Gastrocnemius medialis (tissue), 4 donors: ENCODE results near the gene MPC1. TPM values are rescaled to one million over a fixed set of nuclear protein-coding genes. Genes with fewer than 3 reads are reported as not detected.
"Not testable (repeated sequence)": the region's sequence is repeated elsewhere in the genome, so short reads cannot be mapped to it uniquely, and the experiment has no call there.

ENCODE experiments used
- ATAC-seq, 2 donors: fragments of 150-250 bp; one replicate each; pipeline ENCODE4 v1.9.1; 2016
- DNase-seq, 2 donors: peaks; one replicate each; pipeline ENCODE4 v3.0.0-alpha.2; 2019
- H3K27ac ChIP-seq, 4 donors: fragments of 200-600 bp; sonication (generic); 1 replicate in 1 of 4; 2 replicates in 3 of 4; pipeline ENCODE4 v1.5.1; 2016 to 2018; ENCODE audit warnings: mild to moderate bottlenecking in 2 of 4, moderate library complexity in 1 of 4
- H3K27me3 ChIP-seq, 3 donors: fragments of 200-600 bp; sonication (generic) in 2 of 3; 1 replicate in 1 of 3; 2 replicates in 2 of 3; pipeline versions ENCODE4 v1.5.1 to v1.6.0; 2016 to 2019; ENCODE audit warnings: mild to moderate bottlenecking in 1 of 3, moderate library complexity in 1 of 3
- H3K36me3 ChIP-seq, 2 donors: fragments of 200-600 bp; sonication (generic) in 1 of 2; one replicate each; pipeline ENCODE4 v1.5.1; 2017 to 2018
- H3K4me1 ChIP-seq, 2 donors: fragments of 200-600 bp; sonication (generic) in 1 of 2; one replicate each; pipeline ENCODE4 v1.5.1; 2016 to 2017; ENCODE audit warnings: mild to moderate bottlenecking in 2 of 2
- H3K4me3 ChIP-seq, 4 donors: fragments of 200-600 bp; sonication (generic) in 3 of 4; 1 replicate in 1 of 4; 2 replicates in 3 of 4; pipeline ENCODE4 v1.5.1; 2016 to 2019; ENCODE audit warnings: mild to moderate bottlenecking in 2 of 4
- H3K9me3 ChIP-seq, 3 donors: fragments of 200-600 bp; sonication (generic) in 2 of 3; 1 replicate in 1 of 3; 2 replicates in 2 of 3; pipeline ENCODE4 v1.5.1; 2016 to 2019
- POLR2A ChIP-seq, 2 donors: fragments of 450-650 bp; IDR thresholded peaks; one replicate each; pipeline ENCODE4 v1.6.1; 2017; ENCODE audit warnings: antibody characterized with exemption in 2 of 2, mild to moderate bottlenecking in 2 of 2, moderate library complexity in 2 of 2
- in situ Hi-C, 4 donors: fragments of 200-750 bp; cut with MboI; loops; one replicate each; pipeline versions ENCODE4 v1.15.0 to v1.8.0; 2017; ENCODE audit warnings: low sequenced_read_pairs in 4 of 4
- intact Hi-C: fragments of 100-400 bp; cut with DNase I; formaldehyde crosslinking; loops from one replicate; pipeline ENCODE4 v1.15.1; 2023; ENCODE audit warnings: low total_unique reads
- total RNA-seq, 4 donors: library from RNA; depleted of rRNA; stranded (reverse); fragments of >200 nt; gene quantifications; one replicate each; pipeline versions ENCODE4 v1.1.0 to v1.2.3, GENCODE V29; 2016
- TF ChIP-seq, protein P1 (sequence below), 5 experiments: fragments of 450-650 bp in 3 of 5; fragments of 200-600 bp in 2 of 5; sonication (generic) in 2 of 5; IDR thresholded peaks in 4 of 5; conservative IDR thresholded peaks in 1 of 5; 1 replicate in 4 of 5; 2 replicates in 1 of 5; pipeline ENCODE4 v1.5.1; 2016 to 2019; ENCODE audit warnings: antibody characterized with exemption in 5 of 5, mild to moderate bottlenecking in 3 of 5, moderate library complexity in 3 of 5

Gene MPC1
- total RNA-seq, 4 donors from 2014 or later = 75.0 to 127 (median 97.4) TPM

DNA sequence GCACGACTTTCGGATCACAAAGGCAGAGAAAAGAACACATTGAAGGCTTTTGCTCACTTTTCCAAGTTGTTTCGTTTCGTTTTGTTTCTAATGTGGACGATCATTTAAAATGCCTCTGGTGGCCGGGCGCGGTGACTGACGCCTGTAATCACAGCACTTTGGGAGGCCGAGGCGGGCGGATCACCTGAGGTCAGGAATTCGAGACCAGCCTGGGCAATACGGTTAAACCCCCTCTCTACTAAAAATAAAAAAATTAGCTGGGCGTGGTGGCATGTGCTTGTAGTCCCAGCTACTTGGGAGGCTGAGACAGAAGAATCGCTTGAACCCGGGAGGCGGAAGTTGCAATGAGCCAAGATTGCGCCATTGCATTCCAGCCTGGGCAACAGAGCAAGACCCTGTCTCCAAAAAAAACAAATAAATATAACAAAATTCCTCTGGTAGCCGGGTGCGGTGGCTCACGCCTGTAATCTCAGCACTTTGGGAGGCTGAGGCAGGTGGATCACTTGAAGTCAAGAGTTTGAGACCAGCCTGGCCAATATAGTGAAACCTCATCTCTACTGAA is 1.1 kb upstream of the MPC1 start:
- H3K27me3 ChIP-seq, H3K9me3 ChIP-seq, H3K36me3 ChIP-seq, ATAC-seq, in situ Hi-C loops: not testable (repeated sequence)
- TF ChIP-seq, protein P1, sequence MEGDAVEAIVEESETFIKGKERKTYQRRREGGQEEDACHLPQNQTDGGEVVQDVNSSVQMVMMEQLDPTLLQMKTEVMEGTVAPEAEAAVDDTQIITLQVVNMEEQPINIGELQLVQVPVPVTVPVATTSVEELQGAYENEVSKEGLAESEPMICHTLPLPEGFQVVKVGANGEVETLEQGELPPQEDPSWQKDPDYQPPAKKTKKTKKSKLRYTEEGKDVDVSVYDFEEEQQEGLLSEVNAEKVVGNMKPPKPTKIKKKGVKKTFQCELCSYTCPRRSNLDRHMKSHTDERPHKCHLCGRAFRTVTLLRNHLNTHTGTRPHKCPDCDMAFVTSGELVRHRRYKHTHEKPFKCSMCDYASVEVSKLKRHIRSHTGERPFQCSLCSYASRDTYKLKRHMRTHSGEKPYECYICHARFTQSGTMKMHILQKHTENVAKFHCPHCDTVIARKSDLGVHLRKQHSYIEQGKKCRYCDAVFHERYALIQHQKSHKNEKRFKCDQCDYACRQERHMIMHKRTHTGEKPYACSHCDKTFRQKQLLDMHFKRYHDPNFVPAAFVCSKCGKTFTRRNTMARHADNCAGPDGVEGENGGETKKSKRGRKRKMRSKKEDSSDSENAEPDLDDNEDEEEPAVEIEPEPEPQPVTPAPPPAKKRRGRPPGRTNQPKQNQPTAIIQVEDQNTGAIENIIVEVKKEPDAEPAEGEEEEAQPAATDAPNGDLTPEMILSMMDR (IDR thresholded peaks at IDR 0.05 in 4 of 5, conservative IDR thresholded peaks at IDR 0.05 in 1 of 5) = peak in 3 of 5 experiments; percentile 29 to 40 (median 29)
- H3K4me3 ChIP-seq = peak overlapping the region; percentile 80 to 94 (median 90)
- peak in 1 of 2 donors; percentile 34 for DNase-seq
- peaks cover 25 to 32% of the 10 kb centered on the region in 2 donors for H3K4me1 ChIP-seq
- intact Hi-C loops = loop anchor here (1.0 to 5.0 kb wide), 5 partner anchors 42 to 308 kb away; partner anchors contain the start of genes RPS6KA2 and SFT2D1
- H3K27ac ChIP-seq = peak overlapping the region; percentile 93 to 99 (median 96)

DNA sequence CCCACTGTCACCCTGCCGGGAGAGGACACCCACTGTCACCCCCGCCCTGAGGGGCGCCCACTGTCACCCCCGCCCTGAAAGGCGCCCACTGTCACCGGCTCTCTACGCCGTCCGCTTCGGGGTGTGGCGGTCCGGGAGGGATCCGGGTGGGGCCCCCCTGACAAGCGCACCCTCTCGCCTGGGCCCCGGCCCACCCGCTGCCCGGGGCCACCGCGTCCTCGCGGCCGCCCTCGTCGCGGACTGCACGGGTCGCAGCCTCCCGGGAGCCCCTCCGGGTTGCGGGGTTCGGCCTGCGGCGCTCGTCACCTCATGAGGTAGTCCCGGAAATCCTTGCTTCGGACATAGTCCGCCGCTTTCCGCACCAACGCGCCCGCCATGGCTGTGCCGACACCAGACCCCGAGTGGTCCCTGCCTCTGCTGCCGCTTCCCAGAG is 224 bp downstream of the MPC1 start:
- Histone ChIP-seq H3K27ac (peak overlapping the region; percentile 93 to 99 (median 96)), H3K27me3 (no peaks in the 10 kb centered on the region), H3K9me3 (no peaks in the 10 kb centered on the region), H3K36me3 (no peaks in the 10 kb centered on the region), H3K4me1 (peaks cover 25 to 38% of the 10 kb centered on the region in 2 donors), H3K4me3 (peak overlapping the region; percentile 80 to 93 (median 90))
- TF ChIP-seq POLR2A (IDR thresholded peaks at IDR 0.05) = peak; percentile 89 to 95
- TF ChIP-seq, protein P1 (IDR thresholded peaks at IDR 0.05 in 4 of 5, conservative IDR thresholded peaks at IDR 0.05 in 1 of 5) = no peak
- intact Hi-C loops = loop anchor here (1.0 to 5.0 kb wide), 6 partner anchors 17 to 310 kb away; partner anchors contain the start of gene RPS6KA2
- ATAC-seq = peak; percentile 20 to 27
- in situ Hi-C loops = no loop called here
- no peak for DNase-seq

DNA sequence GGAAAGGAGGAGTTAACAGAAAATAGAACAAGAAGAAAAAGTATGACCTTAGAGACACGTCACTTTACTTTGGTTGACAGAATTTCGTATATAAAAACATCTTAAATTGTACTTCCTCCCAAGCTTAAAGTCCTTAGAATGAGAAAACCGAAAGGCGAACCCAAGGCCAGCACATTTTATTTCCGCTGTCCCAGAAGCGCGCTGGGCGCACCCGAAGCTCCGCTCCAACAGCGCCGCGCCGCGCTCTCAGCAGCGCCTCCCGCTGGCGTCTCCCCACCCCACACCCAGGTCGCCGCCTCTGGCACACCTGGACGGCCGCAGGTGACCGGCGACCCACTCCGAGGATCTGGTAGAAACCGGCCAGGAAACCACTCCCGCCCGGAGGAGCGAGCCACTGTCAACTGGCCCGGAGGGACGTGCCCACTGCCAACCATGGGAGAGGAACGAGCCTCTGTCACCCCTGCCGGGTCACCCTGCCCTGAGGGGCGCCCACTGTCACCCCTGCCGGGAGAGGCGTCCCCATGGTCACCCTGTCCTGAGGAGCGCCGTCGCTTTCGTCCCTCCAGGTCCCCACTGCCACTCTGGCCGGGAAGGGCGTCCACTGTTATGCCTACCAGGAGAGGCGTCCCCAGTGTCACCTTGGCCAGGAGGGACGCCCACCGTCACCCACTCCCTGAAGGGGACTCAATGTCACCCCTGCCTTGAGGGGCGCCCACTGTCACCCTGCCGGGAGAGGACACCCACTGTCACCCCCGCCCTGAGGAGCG is 824 bp downstream of the MPC1 start:
- H3K27ac ChIP-seq = peak overlapping the region; percentile 93 to 99 (median 96)
- intact Hi-C loops = loop anchor here (1.0 to 5.0 kb wide), 6 partner anchors 17 to 310 kb away; partner anchors contain the start of gene RPS6KA2

DNA sequence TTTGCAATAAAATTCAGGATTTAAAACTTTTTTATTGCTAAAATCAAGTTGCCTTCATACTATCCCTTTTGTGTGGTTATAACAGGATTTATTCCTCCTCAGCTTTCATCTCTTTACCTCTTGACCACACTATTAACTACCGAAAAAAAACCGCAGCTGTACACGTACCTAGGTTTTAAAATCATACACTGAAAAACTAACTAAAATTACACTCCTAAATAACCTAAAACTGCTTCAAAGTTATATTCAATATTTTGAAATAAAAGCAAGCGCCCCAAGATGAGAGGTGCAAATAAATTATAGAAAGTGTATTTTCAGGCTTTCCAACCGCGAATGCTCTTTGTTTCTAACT is 1.4 kb downstream of the MPC1 start:
- in situ Hi-C loops (no loop called here), intact Hi-C loops (loop anchor here (5.0 kb wide), 3 partner anchors 104 to 311 kb away; no protein-coding TSS in a partner anchor)
- Histone ChIP-seq H3K27ac (peak overlapping the region; percentile 93 to 99 (median 96)), H3K4me1 (peaks cover 25 to 43% of the 10 kb centered on the region in 2 donors), H3K27me3 (no peaks in the 10 kb centered on the region), H3K4me3 (peak overlapping the region; percentile 80 to 93 (median 90)), H3K36me3 (no peaks in the 10 kb centered on the region), H3K9me3 (no peaks in the 10 kb centered on the region)
- ATAC-seq = no peak
- DNase-seq = no peak
- TF ChIP-seq POLR2A (IDR thresholded peaks at IDR 0.05) = no peak
- TF ChIP-seq, protein P1 (IDR thresholded peaks at IDR 0.05 in 4 of 5, conservative IDR thresholded peaks at IDR 0.05 in 1 of 5) = no peak

More for the DNA sequence above, 824 bp downstream of the MPC1 start:
- TF ChIP-seq, protein P1 (IDR thresholded peaks at IDR 0.05 in 4 of 5, conservative IDR thresholded peaks at IDR 0.05 in 1 of 5) = peak; percentile 75 to 94 (median 85)
- peak; percentile 34 to 51 for TF ChIP-seq POLR2A (IDR thresholded peaks at IDR 0.05)
- Histone ChIP-seq H3K4me3 (peak overlapping the region; percentile 80 to 93 (median 90)), H3K27me3 (no peaks in the 10 kb centered on the region), H3K36me3 (no peaks in the 10 kb centered on the region), H3K9me3 (no peaks in the 10 kb centered on the region), H3K4me1 (peaks cover 25 to 43% of the 10 kb centered on the region in 2 donors)
- peak; percentile 72 to 77 for DNase-seq
- ATAC-seq = peak; percentile 38 to 53
- in situ Hi-C loops = no loop called here
